Measurements from ENCODE around the gene PSMD10. TPM values are rescaled to one million over a fixed set of nuclear protein-coding genes. Genes with fewer than 3 reads are reported as not detected.

Gene PSMD10
- polyA plus RNA-seq, 2 donors: 35.9 to 39.4 TPM

DNA sequence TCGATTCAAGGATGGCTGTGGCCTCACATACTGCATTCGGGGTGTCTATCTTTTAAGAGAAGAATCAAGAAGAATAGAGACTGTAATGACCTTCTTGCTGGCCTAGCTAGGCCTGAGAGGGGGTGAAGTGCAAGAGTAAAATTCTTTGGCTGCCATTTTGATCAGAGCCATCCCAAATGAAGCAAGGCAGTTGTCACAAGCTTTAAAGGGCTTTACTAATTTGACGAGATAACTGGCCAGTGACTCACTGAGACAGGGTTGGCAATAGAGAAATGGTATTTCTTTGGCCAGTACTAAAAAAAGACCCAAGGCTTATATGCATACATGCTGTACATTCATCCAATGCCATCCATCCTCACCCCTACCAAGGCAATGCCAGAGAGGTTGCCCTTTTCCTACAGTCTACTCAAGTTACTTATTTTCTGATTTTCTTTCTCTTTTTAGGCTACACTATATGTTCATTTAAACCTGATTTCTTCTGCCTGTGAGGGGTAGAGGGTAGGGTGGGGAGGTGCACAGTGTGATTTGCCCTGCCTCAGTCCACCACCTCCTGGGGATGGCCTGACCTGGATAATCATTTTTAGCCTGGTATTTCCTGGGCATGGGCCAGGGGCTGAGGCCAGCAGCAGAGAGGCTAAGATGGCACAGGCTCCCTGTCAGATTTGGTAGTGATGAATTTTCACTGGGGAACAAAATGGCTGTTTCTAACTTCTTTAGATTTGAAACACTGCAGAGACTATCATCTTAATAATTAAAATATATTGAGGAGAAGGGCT, 32.4 kb upstream of the PSMD10 start:
- Histone ChIP-seq H3K36me3 (ENCODE audit: control insufficient read depth in 2 of 2, insufficient read depth in 2 of 2, low read length in 1 of 2) (no peaks in the 10 kb centered on the region), H3K9me3 (ENCODE audit: control insufficient read depth in 2 of 2, insufficient read depth in 1 of 2, low read depth in 1 of 2, low read length in 1 of 2) (no peaks in the 10 kb centered on the region), H3K27ac (ENCODE audit: low read depth in 2 of 2, low read length in 1 of 2) (no peak overlapping the region), H3K4me3 (ENCODE audit: low read depth in 1 of 2, low read length in 2 of 2) (no peak overlapping the region), H3K4me1 (ENCODE audit: control insufficient read depth in 2 of 2, insufficient read depth in 2 of 2, low read length in 1 of 2) (no peaks in the 10 kb centered on the region), H3K27me3 (ENCODE audit: control insufficient read depth in 1 of 2, insufficient read depth in 2 of 2, low read length in 2 of 2) (peaks cover 0 to 2% of the 10 kb centered on the region in 2 donors)
- WGBS, 2 donors: 76 to 87% methylated on average over 3 of the region's 3 CpGs

DNA sequence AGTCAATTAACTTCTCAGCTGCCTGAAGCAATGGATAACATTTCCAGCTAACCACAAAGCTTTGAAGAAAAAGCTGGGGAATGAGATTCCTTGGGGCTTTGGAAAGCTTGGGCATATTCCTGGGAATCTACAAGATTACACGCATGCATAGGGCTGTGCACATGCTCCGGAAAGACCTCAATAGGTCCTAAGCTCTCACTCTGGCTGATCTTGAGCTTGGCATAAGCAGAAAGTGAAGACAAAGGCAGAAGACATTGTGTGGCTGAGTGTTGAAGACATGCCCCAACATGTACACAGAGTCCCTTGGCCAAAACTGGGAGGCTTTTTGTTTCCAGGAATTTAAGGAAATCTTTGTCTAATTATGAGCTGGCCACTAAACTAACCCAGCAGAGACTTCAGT, 31.4 kb upstream of the PSMD10 start:
- Histone ChIP-seq H3K27me3 (ENCODE audit: control insufficient read depth in 1 of 2, insufficient read depth in 2 of 2, low read length in 2 of 2) (peaks cover 0 to 2% of the 10 kb centered on the region in 2 donors), H3K27ac (ENCODE audit: low read depth in 2 of 2, low read length in 1 of 2) (no peak overlapping the region), H3K4me3 (ENCODE audit: low read depth in 1 of 2, low read length in 2 of 2) (no peak overlapping the region), H3K4me1 (ENCODE audit: control insufficient read depth in 2 of 2, insufficient read depth in 2 of 2, low read length in 1 of 2) (no peaks in the 10 kb centered on the region), H3K9me3 (ENCODE audit: control insufficient read depth in 2 of 2, insufficient read depth in 1 of 2, low read depth in 1 of 2, low read length in 1 of 2) (no peaks in the 10 kb centered on the region), H3K36me3 (ENCODE audit: control insufficient read depth in 2 of 2, insufficient read depth in 2 of 2, low read length in 1 of 2) (no peaks in the 10 kb centered on the region)
- 40 to 77% methylated on average over 2 of the region's 2 CpGs for WGBS, 2 donors

- H3K9me3 ChIP-seq (ENCODE audit: control insufficient read depth in 2 of 2, insufficient read depth in 1 of 2, low read depth in 1 of 2, low read length in 1 of 2): no peaks in the 10 kb centered on the region
- H3K27me3 ChIP-seq (ENCODE audit: control insufficient read depth in 1 of 2, insufficient read depth in 2 of 2, low read length in 2 of 2): peaks cover 0 to 2% of the 10 kb centered on the region in 2 donors
- H3K36me3 ChIP-seq (ENCODE audit: control insufficient read depth in 2 of 2, insufficient read depth in 2 of 2, low read length in 1 of 2): no peaks in the 10 kb centered on the region
- H3K4me3 ChIP-seq (ENCODE audit: low read depth in 1 of 2, low read length in 2 of 2): no peak overlapping the region
- no peaks in the 10 kb centered on the region for H3K4me1 ChIP-seq (ENCODE audit: control insufficient read depth in 2 of 2, insufficient read depth in 2 of 2, low read length in 1 of 2)
- no peak overlapping the region for H3K27ac ChIP-seq (ENCODE audit: low read depth in 2 of 2, low read length in 1 of 2)
- WGBS, 2 donors: 36 to 41% methylated on average over 3 of the region's 3 CpGs
Observed at GRCh38 chrX:108121291-108121690, 29.9 kb upstream of the PSMD10 start.

GRCh38 chrX:108117988-108118387, 26.6 kb upstream of the PSMD10 start:
- Histone ChIP-seq H3K36me3 (ENCODE audit: control insufficient read depth in 2 of 2, insufficient read depth in 2 of 2, low read length in 1 of 2) (no peaks in the 10 kb centered on the region), H3K4me1 (ENCODE audit: control insufficient read depth in 2 of 2, insufficient read depth in 2 of 2, low read length in 1 of 2) (no peaks in the 10 kb centered on the region), H3K4me3 (ENCODE audit: low read depth in 1 of 2, low read length in 2 of 2) (no peak overlapping the region), H3K9me3 (ENCODE audit: control insufficient read depth in 2 of 2, insufficient read depth in 1 of 2, low read depth in 1 of 2, low read length in 1 of 2) (no peaks in the 10 kb centered on the region), H3K27ac (ENCODE audit: low read depth in 2 of 2, low read length in 1 of 2) (no peak overlapping the region), H3K27me3 (ENCODE audit: control insufficient read depth in 1 of 2, insufficient read depth in 2 of 2, low read length in 2 of 2) (peaks cover 0 to 2% of the 10 kb centered on the region in 2 donors)
- 60% methylated on average over 3 of the region's 3 CpGs for WGBS, 2 donors

DNA sequence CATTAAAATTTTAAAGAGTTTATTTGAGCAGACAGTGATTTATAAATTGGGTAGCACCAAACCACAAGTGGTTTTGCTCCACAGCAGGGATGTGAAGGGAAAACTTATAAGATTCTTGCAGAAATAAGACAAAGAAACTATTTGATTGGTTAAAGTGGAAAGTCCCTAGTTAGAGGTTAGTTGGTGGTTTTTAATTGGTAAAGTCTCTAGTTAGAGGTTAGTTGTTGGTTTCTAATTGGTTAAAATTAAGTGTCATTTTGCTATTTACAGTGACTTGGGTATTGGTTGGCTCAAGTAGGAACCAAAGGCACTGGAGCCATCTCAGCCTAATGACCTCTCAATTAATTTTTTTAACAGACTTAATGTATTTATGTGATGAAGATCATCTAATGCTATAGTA, 23.2 kb upstream of the PSMD10 start:
- Histone ChIP-seq H3K4me3 (ENCODE audit: low read depth in 1 of 2, low read length in 2 of 2) (no peak overlapping the region), H3K4me1 (ENCODE audit: control insufficient read depth in 2 of 2, insufficient read depth in 2 of 2, low read length in 1 of 2) (no peaks in the 10 kb centered on the region), H3K9me3 (ENCODE audit: control insufficient read depth in 2 of 2, insufficient read depth in 1 of 2, low read depth in 1 of 2, low read length in 1 of 2) (no peaks in the 10 kb centered on the region), H3K36me3 (ENCODE audit: control insufficient read depth in 2 of 2, insufficient read depth in 2 of 2, low read length in 1 of 2) (no peaks in the 10 kb centered on the region), H3K27ac (ENCODE audit: low read depth in 2 of 2, low read length in 1 of 2) (no peak overlapping the region), H3K27me3 (ENCODE audit: control insufficient read depth in 1 of 2, insufficient read depth in 2 of 2, low read length in 2 of 2) (no peaks in the 10 kb centered on the region)

GRCh38 chrX:108105473-108105872, 14.1 kb upstream of the PSMD10 start:
- H3K4me3 ChIP-seq (ENCODE audit: low read depth in 1 of 2, low read length in 2 of 2): no peak overlapping the region
- no peaks in the 10 kb centered on the region for H3K27me3 ChIP-seq (ENCODE audit: control insufficient read depth in 1 of 2, insufficient read depth in 2 of 2, low read length in 2 of 2)
- no peaks in the 10 kb centered on the region for H3K4me1 ChIP-seq (ENCODE audit: control insufficient read depth in 2 of 2, insufficient read depth in 2 of 2, low read length in 1 of 2)
- no peaks in the 10 kb centered on the region for H3K36me3 ChIP-seq (ENCODE audit: control insufficient read depth in 2 of 2, insufficient read depth in 2 of 2, low read length in 1 of 2)
- no peaks in the 10 kb centered on the region for H3K9me3 ChIP-seq (ENCODE audit: control insufficient read depth in 2 of 2, insufficient read depth in 1 of 2, low read depth in 1 of 2, low read length in 1 of 2)
- H3K27ac ChIP-seq (ENCODE audit: low read depth in 2 of 2, low read length in 1 of 2): no peak overlapping the region

- Histone ChIP-seq H3K4me1 (ENCODE audit: control insufficient read depth in 2 of 2, insufficient read depth in 2 of 2, low read length in 1 of 2) (no peaks in the 10 kb centered on the region), H3K9me3 (ENCODE audit: control insufficient read depth in 2 of 2, insufficient read depth in 1 of 2, low read depth in 1 of 2, low read length in 1 of 2) (no peaks in the 10 kb centered on the region), H3K27me3 (ENCODE audit: control insufficient read depth in 1 of 2, insufficient read depth in 2 of 2, low read length in 2 of 2) (no peaks in the 10 kb centered on the region), H3K27ac (ENCODE audit: low read depth in 2 of 2, low read length in 1 of 2) (no peak overlapping the region), H3K36me3 (ENCODE audit: control insufficient read depth in 2 of 2, insufficient read depth in 2 of 2, low read length in 1 of 2) (no peaks in the 10 kb centered on the region), H3K4me3 (ENCODE audit: low read depth in 1 of 2, low read length in 2 of 2) (no peak overlapping the region)
- 89 to 95% methylated on average over 2 of the region's 2 CpGs for WGBS, 2 donors
Observed at GRCh38 chrX:108097380-108097779, 6.0 kb upstream of the PSMD10 start.

GRCh38 chrX:108091878-108092291, 543 bp upstream of the PSMD10 start:
- 1 to 30% methylated on average over 15 of the region's 15 CpGs for WGBS, 2 donors
- Histone ChIP-seq H3K36me3 (ENCODE audit: control insufficient read depth in 2 of 2, insufficient read depth in 2 of 2, low read length in 1 of 2) (no peaks in the 10 kb centered on the region), H3K4me3 (ENCODE audit: low read depth in 1 of 2, low read length in 2 of 2) (peak overlapping the region; percentile 61 to 68), H3K27ac (ENCODE audit: low read depth in 2 of 2, low read length in 1 of 2) (peak overlapping the region; percentile 47 to 87), H3K27me3 (ENCODE audit: control insufficient read depth in 1 of 2, insufficient read depth in 2 of 2, low read length in 2 of 2) (peaks cover 0 to 3% of the 10 kb centered on the region in 2 donors), H3K9me3 (ENCODE audit: control insufficient read depth in 2 of 2, insufficient read depth in 1 of 2, low read depth in 1 of 2, low read length in 1 of 2) (no peaks in the 10 kb centered on the region), H3K4me1 (ENCODE audit: control insufficient read depth in 2 of 2, insufficient read depth in 2 of 2, low read length in 1 of 2) (no peaks in the 10 kb centered on the region)

- Histone ChIP-seq H3K36me3 (ENCODE audit: control insufficient read depth in 2 of 2, insufficient read depth in 2 of 2, low read length in 1 of 2) (no peaks in the 10 kb centered on the region), H3K27ac (ENCODE audit: low read depth in 2 of 2, low read length in 1 of 2) (peak overlapping the region; percentile 86 to 89), H3K4me1 (ENCODE audit: control insufficient read depth in 2 of 2, insufficient read depth in 2 of 2, low read length in 1 of 2) (no peaks in the 10 kb centered on the region), H3K4me3 (ENCODE audit: low read depth in 1 of 2, low read length in 2 of 2) (peak overlapping the region; percentile 63 to 76), H3K27me3 (ENCODE audit: control insufficient read depth in 1 of 2, insufficient read depth in 2 of 2, low read length in 2 of 2) (peaks cover 0 to 3% of the 10 kb centered on the region in 2 donors), H3K9me3 (ENCODE audit: control insufficient read depth in 2 of 2, insufficient read depth in 1 of 2, low read depth in 1 of 2, low read length in 1 of 2) (no peaks in the 10 kb centered on the region)
- 1 to 26% methylated on average over 20 of the region's 20 CpGs for WGBS, 2 donors
Observed at GRCh38 chrX:108090491-108091263, 665 bp downstream of the PSMD10 start.
